ENCODE data around the gene OXLD1. TPM values are rescaled to one million over a fixed set of nuclear protein-coding genes. Genes with fewer than 3 reads are reported as not detected.

OXLD1 gene
- polyA plus RNA-seq, 1 donor: 20.9 TPM

DNA sequence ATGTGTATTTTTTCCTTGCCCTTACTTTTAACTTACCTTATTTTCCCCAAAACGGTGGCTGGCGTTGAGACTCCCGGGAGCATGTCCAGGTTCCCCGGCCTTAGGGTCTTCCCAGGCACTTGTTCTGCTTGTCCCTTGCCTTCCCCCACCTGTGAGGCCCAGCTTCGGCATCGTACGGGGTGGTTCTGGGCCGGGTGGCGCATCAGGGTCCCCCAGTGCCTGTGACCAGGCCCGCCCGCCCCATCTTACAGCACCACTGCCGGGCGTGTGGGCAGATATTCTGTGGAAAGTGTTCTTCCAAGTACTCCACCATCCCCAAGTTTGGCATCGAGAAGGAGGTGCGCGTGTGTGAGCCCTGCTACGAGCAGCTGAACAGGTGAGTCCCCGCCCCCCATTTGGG, 24.8 kb upstream of the OXLD1 start:
- H3K27ac ChIP-seq (ENCODE audit: low read length): no peak overlapping the region
- no peaks in the 10 kb centered on the region for H3K27me3 ChIP-seq (ENCODE audit: control insufficient read depth, insufficient read depth, low read length)
- no peak overlapping the region for H3K4me3 ChIP-seq (ENCODE audit: low read length)
- peaks cover 3% of the 10 kb centered on the region for H3K4me1 ChIP-seq (ENCODE audit: control insufficient read depth, insufficient read depth, low read length)
- no peak for DNase-seq
- H3K9me3 ChIP-seq (ENCODE audit: control insufficient read depth, low read depth, low read length): peaks cover 3% of the 10 kb centered on the region
- no CpG with 5 or more reads among the region's 18 CpGs for WGBS (ENCODE audit: insufficient coverage, low lambda C conversion rate)
- peaks cover 97% of the 10 kb centered on the region for H3K36me3 ChIP-seq (ENCODE audit: control insufficient read depth, insufficient read depth, low read length)

DNA sequence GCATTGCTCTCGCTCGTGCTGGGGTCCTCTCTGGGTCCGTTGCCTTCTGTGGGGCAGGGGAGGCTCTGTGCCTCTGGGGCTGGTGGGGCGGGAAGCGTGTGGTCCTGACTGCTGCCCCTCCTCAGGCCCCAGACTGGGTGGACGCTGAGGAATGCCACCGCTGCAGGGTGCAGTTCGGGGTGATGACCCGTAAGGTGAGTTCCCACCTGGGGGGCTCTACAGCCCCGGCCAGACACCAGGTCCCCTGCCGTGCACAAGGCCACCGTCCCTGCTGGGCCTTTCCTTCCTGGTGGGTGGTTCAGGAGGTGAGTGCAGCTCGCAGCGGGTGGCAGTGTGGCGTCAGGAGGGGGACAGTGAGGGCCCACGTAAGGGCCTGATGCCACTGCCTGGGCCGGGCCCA, 24.1 kb upstream of the OXLD1 start:
- H3K36me3 ChIP-seq (ENCODE audit: control insufficient read depth, insufficient read depth, low read length): peaks cover 96% of the 10 kb centered on the region
- H3K9me3 ChIP-seq (ENCODE audit: control insufficient read depth, low read depth, low read length): peaks cover 2% of the 10 kb centered on the region
- H3K4me1 ChIP-seq (ENCODE audit: control insufficient read depth, insufficient read depth, low read length): peaks cover 3% of the 10 kb centered on the region
- WGBS (ENCODE audit: insufficient coverage, low lambda C conversion rate): no CpG with 5 or more reads among the region's 17 CpGs
- H3K27me3 ChIP-seq (ENCODE audit: control insufficient read depth, insufficient read depth, low read length): no peaks in the 10 kb centered on the region
- no peak overlapping the region for H3K27ac ChIP-seq (ENCODE audit: low read length)
- no peak for DNase-seq
- no peak overlapping the region for H3K4me3 ChIP-seq (ENCODE audit: low read length)

DNA sequence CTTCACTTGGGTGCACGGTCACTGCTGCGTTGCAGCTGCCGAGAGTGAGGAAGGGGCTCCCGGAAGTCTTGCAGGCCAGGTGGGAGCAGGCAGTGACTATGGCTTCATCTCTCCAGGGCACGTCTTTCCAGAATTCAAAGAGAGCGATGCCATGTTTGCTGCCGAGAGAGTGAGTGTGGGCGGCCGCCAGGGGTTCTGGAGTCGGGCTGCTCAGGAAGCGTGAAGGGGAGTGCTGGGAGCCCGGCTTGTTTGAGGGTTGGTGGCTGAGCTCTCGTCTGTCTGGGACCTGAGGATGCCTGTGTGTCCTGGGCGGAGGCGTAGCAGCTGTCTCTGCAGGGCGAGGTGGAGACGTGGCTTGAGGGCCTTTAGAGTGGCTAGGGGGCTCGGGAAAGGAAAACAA, 23.7 kb upstream of the OXLD1 start:
- Histone ChIP-seq H3K27ac (ENCODE audit: low read length) (no peak overlapping the region), H3K4me3 (ENCODE audit: low read length) (no peak overlapping the region), H3K9me3 (ENCODE audit: control insufficient read depth, low read depth, low read length) (peaks cover 2% of the 10 kb centered on the region), H3K4me1 (ENCODE audit: control insufficient read depth, insufficient read depth, low read length) (peaks cover 8% of the 10 kb centered on the region), H3K36me3 (ENCODE audit: control insufficient read depth, insufficient read depth, low read length) (peaks cover 93% of the 10 kb centered on the region), H3K27me3 (ENCODE audit: control insufficient read depth, insufficient read depth, low read length) (no peaks in the 10 kb centered on the region)
- WGBS (ENCODE audit: insufficient coverage, low lambda C conversion rate): no CpG with 5 or more reads among the region's 18 CpGs
- DNase-seq: no peak

DNA sequence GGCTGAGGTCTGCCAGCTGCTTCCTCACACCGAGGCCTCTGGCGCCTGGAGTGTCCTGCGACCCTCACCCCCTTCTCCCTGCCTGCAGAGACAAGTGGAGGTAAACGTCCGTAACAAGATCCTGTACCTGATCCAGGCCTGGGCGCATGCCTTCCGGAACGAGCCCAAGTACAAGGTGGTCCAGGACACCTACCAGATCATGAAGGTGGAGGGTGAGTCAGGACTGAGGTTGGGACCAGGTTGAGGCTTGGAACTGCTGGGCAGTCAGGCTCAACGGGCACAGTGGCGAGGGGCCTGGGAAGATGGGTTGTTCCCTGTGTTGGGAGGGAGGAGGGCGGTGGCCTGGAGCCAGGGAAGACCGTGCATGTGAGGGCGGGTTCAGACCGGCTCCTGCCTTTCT, 22.2 kb upstream of the OXLD1 start:
- Histone ChIP-seq H3K27me3 (ENCODE audit: control insufficient read depth, insufficient read depth, low read length) (no peaks in the 10 kb centered on the region), H3K4me3 (ENCODE audit: low read length) (no peak overlapping the region), H3K36me3 (ENCODE audit: control insufficient read depth, insufficient read depth, low read length) (peaks cover 78% of the 10 kb centered on the region), H3K9me3 (ENCODE audit: control insufficient read depth, low read depth, low read length) (no peaks in the 10 kb centered on the region), H3K27ac (ENCODE audit: low read length) (no peak overlapping the region), H3K4me1 (ENCODE audit: control insufficient read depth, insufficient read depth, low read length) (peaks cover 14% of the 10 kb centered on the region)
- no CpG with 5 or more reads among the region's 14 CpGs for WGBS (ENCODE audit: insufficient coverage, low lambda C conversion rate)
- DNase-seq: no peak

DNA sequence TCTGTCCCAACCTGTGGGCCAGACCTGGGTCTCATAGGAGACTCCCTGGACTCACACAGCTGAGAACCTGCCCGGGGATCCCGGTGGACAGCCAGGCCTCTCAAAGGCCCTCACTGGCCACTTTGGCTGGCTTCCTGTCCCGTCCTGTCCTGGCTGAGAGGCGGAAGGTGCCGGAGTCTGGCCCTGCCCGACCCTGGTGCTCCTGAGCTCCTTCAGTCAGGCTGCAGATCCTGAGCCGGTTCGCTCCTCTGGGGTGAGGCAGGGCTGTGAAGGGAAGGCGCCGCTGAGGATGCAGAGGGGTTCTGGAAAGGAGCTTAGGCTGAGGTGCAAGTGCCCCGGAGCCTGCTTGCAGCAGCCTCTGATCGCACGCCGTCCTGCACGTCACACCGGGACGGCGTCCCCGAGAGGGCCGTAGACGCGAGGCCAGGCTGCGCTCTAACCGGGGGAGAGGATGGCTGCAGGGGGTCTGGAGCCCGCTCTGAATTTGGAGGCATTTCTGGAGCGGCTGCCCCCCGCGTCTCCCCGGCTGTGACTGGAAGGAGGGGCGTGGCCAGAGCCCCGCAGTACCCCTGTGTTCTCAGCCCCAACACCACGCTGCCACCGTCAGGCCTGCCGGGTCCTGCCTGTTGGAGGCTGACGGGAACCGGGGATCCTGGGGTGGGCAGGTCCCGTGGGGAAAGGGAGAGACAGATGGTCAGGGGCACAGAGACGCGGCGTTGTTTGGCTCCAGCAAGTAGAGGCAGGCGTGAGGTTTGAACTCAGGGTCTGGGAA, 21.6 kb upstream of the OXLD1 start:
- no CpG with 5 or more reads among the region's 41 CpGs for WGBS (ENCODE audit: insufficient coverage, low lambda C conversion rate)
- H3K4me1 ChIP-seq (ENCODE audit: control insufficient read depth, insufficient read depth, low read length): peaks cover 14% of the 10 kb centered on the region

DNA sequence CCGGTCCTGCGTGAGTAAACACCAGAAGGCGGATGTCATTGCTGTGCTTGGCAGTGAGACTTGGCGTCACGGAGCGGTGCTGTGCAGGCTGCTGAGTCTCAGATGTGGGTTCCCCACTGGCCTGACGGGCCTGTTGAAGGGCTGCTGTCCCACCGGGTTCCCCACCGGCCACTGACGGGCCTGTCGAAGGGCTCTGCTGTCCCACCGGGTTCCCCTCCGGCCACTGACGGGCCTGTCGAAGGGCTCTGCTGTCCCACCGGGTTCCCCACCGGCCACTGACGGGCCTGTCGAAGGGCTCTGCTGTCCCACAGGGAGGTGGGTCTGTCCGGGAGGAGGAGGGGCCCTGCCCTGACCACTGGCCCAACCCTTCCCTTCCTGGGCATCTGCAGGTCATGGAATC, 20.2 kb upstream of the OXLD1 start:
- Histone ChIP-seq H3K4me3 (ENCODE audit: low read length) (no peak overlapping the region), H3K9me3 (ENCODE audit: control insufficient read depth, low read depth, low read length) (no peaks in the 10 kb centered on the region), H3K27me3 (ENCODE audit: control insufficient read depth, insufficient read depth, low read length) (no peaks in the 10 kb centered on the region), H3K27ac (ENCODE audit: low read length) (no peak overlapping the region), H3K4me1 (ENCODE audit: control insufficient read depth, insufficient read depth, low read length) (peaks cover 15% of the 10 kb centered on the region), H3K36me3 (ENCODE audit: control insufficient read depth, insufficient read depth, low read length) (peaks cover 63% of the 10 kb centered on the region)
- no CpG with 5 or more reads among the region's 20 CpGs for WGBS (ENCODE audit: insufficient coverage, low lambda C conversion rate)
- DNase-seq: no peak

More for the DNA sequence above, 21.6 kb upstream of the OXLD1 start:
- no peaks in the 10 kb centered on the region for H3K27me3 ChIP-seq (ENCODE audit: control insufficient read depth, insufficient read depth, low read length)
- H3K4me3 ChIP-seq (ENCODE audit: low read length): no peak overlapping the region
- H3K36me3 ChIP-seq (ENCODE audit: control insufficient read depth, insufficient read depth, low read length): peaks cover 72% of the 10 kb centered on the region
- DNase-seq: no peak
- H3K9me3 ChIP-seq (ENCODE audit: control insufficient read depth, low read depth, low read length): no peaks in the 10 kb centered on the region
- H3K27ac ChIP-seq (ENCODE audit: low read length): no peak overlapping the region

DNA sequence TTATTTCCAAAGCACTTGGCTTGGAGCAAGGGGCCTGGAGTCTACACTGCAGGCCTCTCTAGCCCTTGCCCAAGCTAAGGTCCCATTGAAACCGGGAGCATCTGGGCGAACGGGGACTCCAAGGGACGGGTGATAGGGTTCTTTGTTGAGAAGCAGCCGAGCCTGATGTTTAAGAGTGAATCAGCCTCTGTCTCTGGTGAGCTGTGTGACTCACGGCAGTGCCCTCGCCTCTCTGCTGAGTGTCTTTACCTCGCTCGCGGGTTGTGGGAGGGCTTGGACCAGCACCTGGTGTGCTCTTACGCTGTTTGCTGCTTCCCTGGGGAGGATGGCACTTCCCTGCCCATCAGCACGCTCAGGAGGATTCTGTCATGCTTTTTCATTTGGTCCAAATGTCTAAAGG, 18.7 kb upstream of the OXLD1 start:
- Histone ChIP-seq H3K4me1 (ENCODE audit: control insufficient read depth, insufficient read depth, low read length) (peaks cover 15% of the 10 kb centered on the region), H3K9me3 (ENCODE audit: control insufficient read depth, low read depth, low read length) (no peaks in the 10 kb centered on the region), H3K36me3 (ENCODE audit: control insufficient read depth, insufficient read depth, low read length) (peaks cover 55% of the 10 kb centered on the region), H3K4me3 (ENCODE audit: low read length) (peak overlapping the region; percentile 86), H3K27me3 (ENCODE audit: control insufficient read depth, insufficient read depth, low read length) (no peaks in the 10 kb centered on the region), H3K27ac (ENCODE audit: low read length) (no peak overlapping the region)
- no CpG with 5 or more reads among the region's 12 CpGs for WGBS (ENCODE audit: insufficient coverage, low lambda C conversion rate)
- DNase-seq: no peak

DNA sequence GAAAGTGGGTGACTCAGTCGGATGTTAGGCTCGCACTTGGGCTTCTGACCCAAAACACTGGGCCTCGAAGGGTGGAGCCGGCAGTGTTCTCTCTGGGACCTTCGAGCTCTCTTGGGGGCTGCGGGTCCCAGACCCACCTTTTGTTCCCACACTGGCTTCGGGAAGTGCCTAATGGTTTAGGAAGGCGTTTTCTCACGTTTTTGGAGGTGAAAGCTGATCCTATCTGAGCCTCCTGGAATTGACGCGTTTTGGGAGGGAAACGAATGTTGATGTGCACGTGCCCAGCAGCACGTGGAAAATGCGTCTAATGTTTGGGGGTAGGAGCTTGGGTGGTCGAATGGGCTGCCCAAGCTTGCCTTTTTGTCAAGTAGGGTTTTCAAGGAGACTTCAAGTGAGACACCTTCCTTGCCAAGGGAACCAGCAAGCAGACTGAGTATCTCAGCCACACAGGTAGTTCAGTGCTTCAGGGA, 18.1 kb upstream of the OXLD1 start:
- no CpG with 5 or more reads among the region's 16 CpGs for WGBS (ENCODE audit: insufficient coverage, low lambda C conversion rate)
- H3K4me3 ChIP-seq (ENCODE audit: low read length): peak overlapping the region; percentile 86
- peaks cover 49% of the 10 kb centered on the region for H3K36me3 ChIP-seq (ENCODE audit: control insufficient read depth, insufficient read depth, low read length)
- H3K27ac ChIP-seq (ENCODE audit: low read length): no peak overlapping the region
- H3K4me1 ChIP-seq (ENCODE audit: control insufficient read depth, insufficient read depth, low read length): peaks cover 15% of the 10 kb centered on the region
- H3K27me3 ChIP-seq (ENCODE audit: control insufficient read depth, insufficient read depth, low read length): no peaks in the 10 kb centered on the region
- H3K9me3 ChIP-seq (ENCODE audit: control insufficient read depth, low read depth, low read length): no peaks in the 10 kb centered on the region
- DNase-seq: no peak

DNA sequence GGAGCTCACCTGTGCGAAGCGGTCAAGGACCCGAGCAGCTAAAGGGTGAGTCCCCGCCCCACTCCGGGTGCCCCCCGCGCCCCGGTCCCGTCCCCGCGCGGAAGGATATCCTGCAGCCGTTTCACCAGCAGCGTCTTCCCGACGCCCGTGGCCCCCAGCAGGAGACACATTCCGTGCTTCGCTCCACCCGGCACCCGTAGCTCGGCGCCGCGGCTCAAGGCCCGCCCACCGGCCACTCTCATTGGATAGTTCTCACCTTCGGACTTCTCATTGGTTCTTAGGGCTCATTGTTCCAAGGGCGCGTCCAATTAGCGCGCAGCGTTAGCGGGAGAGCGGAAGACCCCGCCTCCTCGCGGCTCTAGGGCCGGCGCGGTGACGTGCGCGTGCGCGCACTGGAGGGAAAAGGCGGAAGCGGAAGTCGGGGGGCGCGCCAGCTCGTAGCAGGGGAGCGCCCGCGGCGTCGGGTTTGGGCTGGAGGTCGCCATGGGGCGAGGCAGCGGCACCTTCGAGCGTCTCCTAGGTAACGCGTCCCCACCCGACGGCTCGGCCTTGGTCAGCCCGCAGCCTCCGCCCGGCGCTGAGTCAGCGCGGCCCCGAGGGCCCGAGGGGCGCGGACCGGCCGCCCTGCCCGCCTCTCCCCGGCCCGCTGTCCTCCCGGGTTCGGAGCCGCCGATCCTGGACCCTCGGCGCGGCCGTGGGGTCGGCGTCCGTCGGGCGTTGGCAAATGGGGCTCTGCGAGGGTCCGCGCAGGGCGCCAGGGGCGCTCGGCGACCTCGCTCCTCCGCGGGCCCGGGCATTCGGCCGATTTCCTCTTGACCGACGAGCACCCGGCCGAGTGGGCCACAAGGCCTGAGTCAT, 17.4 kb upstream of the OXLD1 start, which contains the start of the genes ARL16 and HGS:
Gene ARL16 (minus strand): TSS at position 214 of the 858 bp plus-strand sequence. CDS start 44 bp downstream, at position 170.
Gene HGS (plus strand): TSS at position 428 of the 858 bp plus-strand sequence. CDS start 56 bp downstream, at position 484.
- Histone ChIP-seq H3K4me1 (ENCODE audit: control insufficient read depth, insufficient read depth, low read length) (peaks cover 15% of the 10 kb centered on the region), H3K36me3 (ENCODE audit: control insufficient read depth, insufficient read depth, low read length) (peaks cover 42% of the 10 kb centered on the region), H3K27ac (ENCODE audit: low read length) (no peak within 1 kb of the TSS), H3K9me3 (ENCODE audit: control insufficient read depth, low read depth, low read length) (no peaks in the 10 kb centered on the region), H3K27me3 (ENCODE audit: control insufficient read depth, insufficient read depth, low read length) (no peaks in the 10 kb centered on the region), H3K4me3 (ENCODE audit: low read length) (peak within 1 kb of the TSS; percentile 86)
- no CpG with 5 or more reads among the region's 112 CpGs for WGBS (ENCODE audit: insufficient coverage, low lambda C conversion rate)
- DNase-seq: peak; percentile 99

DNA sequence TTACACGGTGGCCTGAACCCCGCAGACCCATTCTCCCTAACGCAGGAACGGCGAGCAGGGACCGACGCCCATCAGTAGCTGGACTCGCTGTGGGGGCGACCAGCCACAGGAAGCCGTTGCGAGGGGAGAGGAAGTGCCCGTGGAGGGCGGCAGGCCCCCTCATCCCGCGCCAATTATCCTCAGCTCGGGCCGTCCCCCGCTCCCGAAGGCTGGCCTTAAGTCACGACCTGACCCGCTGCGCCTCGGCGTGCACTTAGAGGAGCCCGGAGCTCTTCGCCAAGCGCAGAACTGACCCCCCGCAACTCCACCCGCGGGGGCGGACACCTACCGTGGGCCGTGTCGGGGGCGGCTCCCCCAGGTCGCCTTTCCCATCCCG, 16.8 kb upstream of the OXLD1 start:
- Histone ChIP-seq H3K9me3 (ENCODE audit: control insufficient read depth, low read depth, low read length) (no peaks in the 10 kb centered on the region), H3K36me3 (ENCODE audit: control insufficient read depth, insufficient read depth, low read length) (peaks cover 36% of the 10 kb centered on the region), H3K4me1 (ENCODE audit: control insufficient read depth, insufficient read depth, low read length) (peaks cover 15% of the 10 kb centered on the region), H3K27ac (ENCODE audit: low read length) (no peak overlapping the region), H3K4me3 (ENCODE audit: low read length) (peak overlapping the region; percentile 85), H3K27me3 (ENCODE audit: control insufficient read depth, insufficient read depth, low read length) (no peaks in the 10 kb centered on the region)
- no peak for DNase-seq
- no CpG with 5 or more reads among the region's 37 CpGs for WGBS (ENCODE audit: insufficient coverage, low lambda C conversion rate)
